HepG2 (cell line): ENCODE results near the gene RGS7. TPM values are rescaled to one million over a fixed set of nuclear protein-coding genes. Genes with fewer than 3 reads are reported as not detected.

ENCODE experiments used
- ARID5B ChIP-seq: IDR thresholded peaks from 2 replicates; pipeline ENCODE4 v1.4.0; 2020; ENCODE audit warnings: mild to moderate bottlenecking, missing genetic modification reagents
- FOXA1 ChIP-seq, 2 experiments: fragments of 450-650 bp in 1 of 2; sonication (generic) in 1 of 2; formaldehyde crosslinking in 1 of 2; IDR thresholded peaks; 2 replicates each; pipeline versions ENCODE4 v1.4.0 to v1.6.1; 2016 to 2020; ENCODE audit warnings: missing genetic modification reagents in 1 of 2
- FOXA3 ChIP-seq: IDR thresholded peaks from 2 replicates; pipeline ENCODE4 v1.6.1; 2016; ENCODE audit warnings: missing genetic modification reagents, missing compliant biosample characterization
- FOXO1 ChIP-seq: sonication (generic); formaldehyde crosslinking; IDR thresholded peaks from 2 replicates; pipeline ENCODE4 v1.4.0; 2020; ENCODE audit warnings: missing genetic modification reagents
- FOXP1 ChIP-seq, 2 experiments: fragments of 450-650 bp in 1 of 2; IDR thresholded peaks; 2 replicates each; pipeline ENCODE4 v1.6.1; 2017 to 2018; ENCODE audit warnings: antibody characterized with exemption in 1 of 2
- IKZF1 ChIP-seq: fragments of 450-650 bp; IDR thresholded peaks from 2 replicates; pipeline ENCODE4 v1.7.1; 2016
- PHF20 ChIP-seq: sonication (generic); formaldehyde crosslinking; IDR thresholded peaks from 2 replicates; pipeline ENCODE4 v1.5.0; 2020; ENCODE audit warnings: mild to moderate bottlenecking, missing genetic modification reagents
- RARA ChIP-seq: IDR thresholded peaks from 2 replicates; pipeline ENCODE4 v1.6.1; 2016; ENCODE audit warnings: missing genetic modification reagents, missing compliant biosample characterization
- REPIN1 ChIP-seq: sonication (generic); formaldehyde crosslinking; IDR thresholded peaks from 2 replicates; pipeline ENCODE4 v1.8.0; 2022; ENCODE audit warnings: missing genetic modification reagents, low read depth, mild to moderate bottlenecking, borderline replicate concordance
- RXRA ChIP-seq: sonication (generic); formaldehyde crosslinking; IDR thresholded peaks from 2 replicates; pipeline ENCODE4 v1.5.1; 2020; ENCODE audit warnings: missing genetic modification reagents
- SALL1 ChIP-seq: sonication (generic); formaldehyde crosslinking; IDR thresholded peaks from 2 replicates; pipeline ENCODE4 v1.8.0; 2022; ENCODE audit warnings: mild to moderate bottlenecking, missing genetic modification reagents
- ZFP37 ChIP-seq: sonication (generic); formaldehyde crosslinking; IDR thresholded peaks from 2 replicates; pipeline ENCODE4 v1.4.0; 2020; ENCODE audit warnings: missing genetic modification reagents, borderline replicate concordance
- ZFX ChIP-seq: sonication (generic); formaldehyde crosslinking; IDR thresholded peaks from 2 replicates; pipeline ENCODE4 v1.4.0; 2020; ENCODE audit warnings: mild to moderate bottlenecking, low read depth, missing genetic modification reagents, moderate library complexity
- ZFY ChIP-seq: sonication (generic); formaldehyde crosslinking; IDR thresholded peaks from 2 replicates; pipeline ENCODE4 v1.4.0; 2020; ENCODE audit warnings: missing genetic modification reagents
- ZNF644 ChIP-seq: IDR thresholded peaks from 2 replicates; pipeline ENCODE4 v1.6.1; 2016; ENCODE audit warnings: low read depth
- polyA plus RNA-seq, 8 experiments: library from polyadenylated mRNA; depleted of rRNA in 3 of 8; stranded (reverse) in 7 of 8; unstranded in 1 of 8; fragments of >200 nt; fragmentation: Illumina TruSeq in 4 of 8; extraction: Trizol in 4 of 8; gene quantifications; 2 replicates each; pipeline versions ENCODE4 v1.2.1 to v1.2.3, GENCODE V29; 2011 to 2016; ENCODE audit warnings: low read depth in 4 of 8, missing spikeins in 1 of 8, mixed read lengths in 1 of 8; ENCODE audit not compliant: insufficient read depth in 1 of 8
- total RNA-seq, 5 experiments: library from RNA; depleted of rRNA; stranded (reverse); fragments of >200 nt; fragmentation: Illumina TruSeq; extraction: Trizol; gene quantifications; 2 replicates each; pipeline ENCODE4 v1.2.3, GENCODE V29; 2016; ENCODE audit warnings: low read depth in 1 of 5
- TF ChIP-seq, protein P1 (sequence below): IDR thresholded peaks from 2 replicates; pipeline ENCODE4 v1.6.1; 2016; ENCODE audit warnings: mild to moderate bottlenecking, missing biosample characterization, missing genetic modification reagents
- TF ChIP-seq, protein P2 (sequence below): sonication (generic); formaldehyde crosslinking; conservative IDR thresholded peaks from 2 replicates; pipeline ENCODE4 v1.4.0; 2020; ENCODE audit warnings: mild to moderate bottlenecking, missing genetic modification reagents, moderate library complexity

Gene RGS7
- total and polyA plus RNA-seq, 2 of the 13 experiments (the other 11 are each of a cell fraction or from before 2014, with no cell fraction given), result not detected

DNA sequence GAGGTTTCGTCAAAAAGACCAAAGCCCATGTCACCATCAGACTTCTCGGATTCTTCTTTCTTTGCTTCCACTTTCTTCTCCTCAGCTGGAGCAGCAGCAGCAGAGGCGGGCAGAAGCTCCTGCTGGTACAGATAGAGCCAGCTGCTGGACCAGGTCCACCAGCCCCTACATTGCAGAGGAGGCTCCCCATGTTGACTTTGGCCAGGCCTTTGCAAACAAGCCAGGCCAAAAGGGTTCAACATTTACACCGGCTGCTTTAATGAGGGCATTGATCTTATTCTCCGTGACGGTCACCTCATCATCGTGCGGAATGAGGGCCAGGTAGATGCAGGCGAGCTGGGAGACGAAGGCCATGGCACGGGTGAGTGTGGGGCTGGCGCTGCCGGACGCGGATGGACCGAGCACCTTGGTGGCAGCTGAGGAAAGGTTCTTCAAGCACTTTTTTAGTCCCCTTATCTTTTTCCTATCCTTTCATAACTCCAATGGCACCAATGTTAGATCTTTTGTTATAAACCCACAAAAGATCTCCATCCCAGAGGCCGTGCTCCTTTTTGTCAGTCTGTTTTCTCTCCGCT is 358.5 kb downstream of the RGS7 start (continued):
- TF ChIP-seq, protein P1, sequence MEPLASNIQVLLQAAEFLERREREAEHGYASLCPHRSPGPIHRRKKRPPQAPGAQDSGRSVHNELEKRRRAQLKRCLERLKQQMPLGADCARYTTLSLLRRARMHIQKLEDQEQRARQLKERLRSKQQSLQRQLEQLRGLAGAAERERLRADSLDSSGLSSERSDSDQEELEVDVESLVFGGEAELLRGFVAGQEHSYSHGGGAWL (CRISPR knock-in tag), result no peak
- TF ChIP-seq ZFX (CRISPR knock-in tag) (peak; percentile 54; the same call in 1 of the 2 replicates), FOXA1 (IDR thresholded peaks at IDR 0.05) (no peak), FOXA1 (CRISPR knock-in tag; IDR thresholded peaks at IDR 0.05) (peak; percentile 79), ZNF644 (CRISPR knock-in tag) (0 out of 2 replicates have a peak, but pooled peaks have one; percentile 43), FOXA3 (CRISPR knock-in tag) (peak; percentile 85), FOXO1 (CRISPR knock-in tag) (0 out of 2 replicates have a peak, but pooled peaks have one; percentile 30), ZFP37 (CRISPR knock-in tag) (no peak), PHF20 (CRISPR knock-in tag) (no peak), REPIN1 (no peak), FOXP1 (IDR thresholded peaks at IDR 0.05) (no peak), FOXP1 (CRISPR knock-in tag; IDR thresholded peaks at IDR 0.05) (0 out of 2 replicates have a peak, but pooled peaks have one; percentile 9), ZFY (0 out of 2 replicates have a peak, but pooled peaks have one; percentile 22), RARA (CRISPR knock-in tag) (peak; percentile 41; the same call in 1 of the 2 replicates), RXRA (peak; percentile 48; the same call in 1 of the 2 replicates), SALL1 (CRISPR knock-in tag) (0 out of 2 replicates have a peak, but pooled peaks have one; percentile 18), ARID5B (peak; percentile 54), IKZF1 (no peak)
- TF ChIP-seq, protein P2, sequence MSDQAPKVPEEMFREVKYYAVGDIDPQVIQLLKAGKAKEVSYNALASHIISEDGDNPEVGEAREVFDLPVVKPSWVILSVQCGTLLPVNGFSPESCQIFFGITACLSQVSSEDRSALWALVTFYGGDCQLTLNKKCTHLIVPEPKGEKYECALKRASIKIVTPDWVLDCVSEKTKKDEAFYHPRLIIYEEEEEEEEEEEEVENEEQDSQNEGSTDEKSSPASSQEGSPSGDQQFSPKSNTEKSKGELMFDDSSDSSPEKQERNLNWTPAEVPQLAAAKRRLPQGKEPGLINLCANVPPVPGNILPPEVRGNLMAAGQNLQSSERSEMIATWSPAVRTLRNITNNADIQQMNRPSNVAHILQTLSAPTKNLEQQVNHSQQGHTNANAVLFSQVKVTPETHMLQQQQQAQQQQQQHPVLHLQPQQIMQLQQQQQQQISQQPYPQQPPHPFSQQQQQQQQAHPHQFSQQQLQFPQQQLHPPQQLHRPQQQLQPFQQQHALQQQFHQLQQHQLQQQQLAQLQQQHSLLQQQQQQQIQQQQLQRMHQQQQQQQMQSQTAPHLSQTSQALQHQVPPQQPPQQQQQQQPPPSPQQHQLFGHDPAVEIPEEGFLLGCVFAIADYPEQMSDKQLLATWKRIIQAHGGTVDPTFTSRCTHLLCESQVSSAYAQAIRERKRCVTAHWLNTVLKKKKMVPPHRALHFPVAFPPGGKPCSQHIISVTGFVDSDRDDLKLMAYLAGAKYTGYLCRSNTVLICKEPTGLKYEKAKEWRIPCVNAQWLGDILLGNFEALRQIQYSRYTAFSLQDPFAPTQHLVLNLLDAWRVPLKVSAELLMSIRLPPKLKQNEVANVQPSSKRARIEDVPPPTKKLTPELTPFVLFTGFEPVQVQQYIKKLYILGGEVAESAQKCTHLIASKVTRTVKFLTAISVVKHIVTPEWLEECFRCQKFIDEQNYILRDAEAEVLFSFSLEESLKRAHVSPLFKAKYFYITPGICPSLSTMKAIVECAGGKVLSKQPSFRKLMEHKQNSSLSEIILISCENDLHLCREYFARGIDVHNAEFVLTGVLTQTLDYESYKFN (CRISPR knock-in tag), result peak; percentile 34; the same call in 1 of the 2 replicates
- TF ChIP-seq, all 625 proteins: peak for 17
